ENCODE results near the gene EPHB1. TPM values are rescaled to one million over a fixed set of nuclear protein-coding genes. Genes with fewer than 3 reads are reported as not detected.

Gene EPHB1
- total and polyA plus RNA-seq, 2 of the 13 experiments (the other 11 are each of a cell fraction or from before 2014, with no cell fraction given) = 0.07 to 0.21 TPM

DNA sequence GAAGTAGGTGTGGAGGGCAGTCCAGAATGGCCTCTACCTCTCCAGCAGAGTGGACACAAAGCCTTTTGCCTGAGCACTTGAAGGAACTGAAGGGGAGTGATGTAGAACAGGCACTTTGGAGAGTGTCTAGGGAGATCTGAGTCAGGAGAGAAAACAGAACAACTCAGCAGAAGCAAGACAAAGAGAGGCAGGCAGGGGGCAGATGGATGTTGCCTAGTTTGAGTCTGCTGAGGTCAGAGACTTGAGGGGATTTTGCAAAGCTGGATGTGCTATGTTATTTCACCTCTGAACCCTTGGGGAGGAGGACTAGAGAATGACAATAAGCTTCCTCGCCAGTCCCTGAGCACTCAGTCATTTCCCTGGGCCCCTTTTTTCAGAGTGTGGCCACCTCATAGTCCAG is 366.4 kb downstream of the EPHB1 start:
- Histone ChIP-seq H3K4me1 (ENCODE audit: insufficient read depth, low read length) (no peaks in the 10 kb centered on the region), H3K4me3 (replicated peaks in 1 of 3; ENCODE audit: insufficient read depth in 1 of 3, low read depth in 2 of 3, low read length in 3 of 3) (no peak overlapping the region), H3K27ac (ENCODE audit: extremely low read length, insufficient read depth, low read length) (no peak overlapping the region), H3K9ac (ENCODE audit: insufficient read depth, low read depth, low read length) (no peak overlapping the region), H3K27me3 (ENCODE audit: control insufficient read depth in 1 of 2, insufficient read depth in 2 of 2, low read length in 2 of 2) (no peaks in the 10 kb centered on the region), H3K79me2 (ENCODE audit: insufficient read depth, low read length) (no peaks in the 10 kb centered on the region), H3K4me2 (ENCODE audit: low read depth, low read length) (no peak overlapping the region), H4K20me1 (ENCODE audit: insufficient read depth, low read length) (no peaks in the 10 kb centered on the region), H2AFZ (ENCODE audit: low read length) (no peak overlapping the region), H3K9me3 (ENCODE audit: low read length) (no peaks in the 10 kb centered on the region), H3K36me3 (replicated peaks in 1 of 2; ENCODE audit: control insufficient read depth in 1 of 2, insufficient read depth in 2 of 2, low read length in 2 of 2) (no peaks in the 10 kb centered on the region)
- DNase-seq (ENCODE audit: low spot score) (no peak), ATAC-seq (no peak), FAIRE-seq (no peak)
- ChIA-PET POLR2A (no interaction called here), CTCF (ENCODE audit: low intra/inter-chr PET ratio, low total read pairs) (no interaction called here)
- in situ Hi-C loops (cut with HindIII; ENCODE audit: extremely low pct_ligation_motif_present, low pct_unique_long_range_greater_than_20kb) = no loop called here
- BruUV-seq (replicated peaks) = no TSS peak
- WGBS (ENCODE audit: low lambda C conversion rate) = 0% methylated on average over 1 of the region's 1 CpG
- intact Hi-C loops (cut with micrococcal nuclease; ENCODE audit: unreplicated experiment) = no loop called here
- TF ChIP-seq MEF2D (CRISPR knock-in tag; IDR thresholded peaks at IDR 0.05) = no peak
- no peak for TF ChIP-seq FOXC1 (CRISPR knock-in tag; IDR thresholded peaks at IDR 0.05; ENCODE audit: borderline replicate concordance)
- TF ChIP-seq ZNF12 (CRISPR knock-in tag; IDR thresholded peaks at IDR 0.05) = no peak
- TF ChIP-seq SP4 (CRISPR knock-in tag; IDR thresholded peaks at IDR 0.05) = no peak
- no peak for TF ChIP-seq ERF (CRISPR knock-in tag; IDR thresholded peaks at IDR 0.05)
- no peak for TF ChIP-seq MED1 (CRISPR knock-in tag; IDR thresholded peaks at IDR 0.05)
- TF ChIP-seq, protein P1, sequence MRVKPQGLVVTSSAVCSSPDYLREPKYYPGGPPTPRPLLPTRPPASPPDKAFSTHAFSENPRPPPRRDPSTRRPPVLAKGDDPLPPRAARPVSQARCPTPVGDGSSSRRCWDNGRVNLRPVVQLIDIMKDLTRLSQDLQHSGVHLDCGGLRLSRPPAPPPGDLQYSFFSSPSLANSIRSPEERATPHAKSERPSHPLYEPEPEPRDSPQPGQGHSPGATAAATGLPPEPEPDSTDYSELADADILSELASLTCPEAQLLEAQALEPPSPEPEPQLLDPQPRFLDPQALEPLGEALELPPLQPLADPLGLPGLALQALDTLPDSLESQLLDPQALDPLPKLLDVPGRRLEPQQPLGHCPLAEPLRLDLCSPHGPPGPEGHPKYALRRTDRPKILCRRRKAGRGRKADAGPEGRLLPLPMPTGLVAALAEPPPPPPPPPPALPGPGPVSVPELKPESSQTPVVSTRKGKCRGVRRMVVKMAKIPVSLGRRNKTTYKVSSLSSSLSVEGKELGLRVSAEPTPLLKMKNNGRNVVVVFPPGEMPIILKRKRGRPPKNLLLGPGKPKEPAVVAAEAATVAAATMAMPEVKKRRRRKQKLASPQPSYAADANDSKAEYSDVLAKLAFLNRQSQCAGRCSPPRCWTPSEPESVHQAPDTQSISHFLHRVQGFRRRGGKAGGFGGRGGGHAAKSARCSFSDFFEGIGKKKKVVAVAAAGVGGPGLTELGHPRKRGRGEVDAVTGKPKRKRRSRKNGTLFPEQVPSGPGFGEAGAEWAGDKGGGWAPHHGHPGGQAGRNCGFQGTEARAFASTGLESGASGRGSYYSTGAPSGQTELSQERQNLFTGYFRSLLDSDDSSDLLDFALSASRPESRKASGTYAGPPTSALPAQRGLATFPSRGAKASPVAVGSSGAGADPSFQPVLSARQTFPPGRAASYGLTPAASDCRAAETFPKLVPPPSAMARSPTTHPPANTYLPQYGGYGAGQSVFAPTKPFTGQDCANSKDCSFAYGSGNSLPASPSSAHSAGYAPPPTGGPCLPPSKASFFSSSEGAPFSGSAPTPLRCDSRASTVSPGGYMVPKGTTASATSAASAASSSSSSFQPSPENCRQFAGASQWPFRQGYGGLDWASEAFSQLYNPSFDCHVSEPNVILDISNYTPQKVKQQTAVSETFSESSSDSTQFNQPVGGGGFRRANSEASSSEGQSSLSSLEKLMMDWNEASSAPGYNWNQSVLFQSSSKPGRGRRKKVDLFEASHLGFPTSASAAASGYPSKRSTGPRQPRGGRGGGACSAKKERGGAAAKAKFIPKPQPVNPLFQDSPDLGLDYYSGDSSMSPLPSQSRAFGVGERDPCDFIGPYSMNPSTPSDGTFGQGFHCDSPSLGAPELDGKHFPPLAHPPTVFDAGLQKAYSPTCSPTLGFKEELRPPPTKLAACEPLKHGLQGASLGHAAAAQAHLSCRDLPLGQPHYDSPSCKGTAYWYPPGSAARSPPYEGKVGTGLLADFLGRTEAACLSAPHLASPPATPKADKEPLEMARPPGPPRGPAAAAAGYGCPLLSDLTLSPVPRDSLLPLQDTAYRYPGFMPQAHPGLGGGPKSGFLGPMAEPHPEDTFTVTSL (CRISPR knock-in tag; IDR thresholded peaks at IDR 0.05; ENCODE audit: borderline replicate concordance) = no peak
- TF ChIP-seq, protein P2, sequence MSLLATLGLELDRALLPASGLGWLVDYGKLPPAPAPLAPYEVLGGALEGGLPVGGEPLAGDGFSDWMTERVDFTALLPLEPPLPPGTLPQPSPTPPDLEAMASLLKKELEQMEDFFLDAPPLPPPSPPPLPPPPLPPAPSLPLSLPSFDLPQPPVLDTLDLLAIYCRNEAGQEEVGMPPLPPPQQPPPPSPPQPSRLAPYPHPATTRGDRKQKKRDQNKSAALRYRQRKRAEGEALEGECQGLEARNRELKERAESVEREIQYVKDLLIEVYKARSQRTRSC (CRISPR knock-in tag; IDR thresholded peaks at IDR 0.05; ENCODE audit: low read depth) = no peak
- TF ChIP-seq, protein P3, sequence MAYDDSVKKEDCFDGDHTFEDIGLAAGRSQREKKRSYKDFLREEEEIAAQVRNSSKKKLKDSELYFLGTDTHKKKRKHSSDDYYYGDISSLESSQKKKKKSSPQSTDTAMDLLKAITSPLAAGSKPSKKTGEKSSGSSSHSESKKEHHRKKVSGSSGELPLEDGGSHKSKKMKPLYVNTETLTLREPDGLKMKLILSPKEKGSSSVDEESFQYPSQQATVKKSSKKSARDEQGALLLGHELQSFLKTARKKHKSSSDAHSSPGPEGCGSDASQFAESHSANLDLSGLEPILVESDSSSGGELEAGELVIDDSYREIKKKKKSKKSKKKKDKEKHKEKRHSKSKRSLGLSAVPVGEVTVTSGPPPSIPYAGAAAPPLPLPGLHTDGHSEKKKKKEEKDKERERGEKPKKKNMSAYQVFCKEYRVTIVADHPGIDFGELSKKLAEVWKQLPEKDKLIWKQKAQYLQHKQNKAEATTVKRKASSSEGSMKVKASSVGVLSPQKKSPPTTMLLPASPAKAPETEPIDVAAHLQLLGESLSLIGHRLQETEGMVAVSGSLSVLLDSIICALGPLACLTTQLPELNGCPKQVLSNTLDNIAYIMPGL (CRISPR knock-in tag; IDR thresholded peaks at IDR 0.05; ENCODE audit: borderline replicate concordance in 1 of 2, low read depth in 1 of 2) = no peak
- no peak for TF ChIP-seq HDAC2 (CRISPR knock-in tag; IDR thresholded peaks at IDR 0.05)
- TF ChIP-seq SUZ12 (IDR thresholded peaks at IDR 0.05; ENCODE audit: low read depth, low read length) = no peak
- TF ChIP-seq NCOA2 (CRISPR knock-in tag; IDR thresholded peaks at IDR 0.05) = no peak
- no peak for TF ChIP-seq AGO1 (IDR thresholded peaks at IDR 0.05; ENCODE audit: low read depth, low read length, poor library complexity, severe bottlenecking)
- TF ChIP-seq CENPT (CRISPR knock-in tag; IDR thresholded peaks at IDR 0.05; ENCODE audit: low read depth) = no peak
- no peak for TF ChIP-seq ZNF234 (CRISPR knock-in tag; conservative IDR thresholded peaks at IDR 0.05)
- no peak for TF ChIP-seq MED13 (CRISPR knock-in tag; IDR thresholded peaks at IDR 0.05)
- TF ChIP-seq, protein P4, sequence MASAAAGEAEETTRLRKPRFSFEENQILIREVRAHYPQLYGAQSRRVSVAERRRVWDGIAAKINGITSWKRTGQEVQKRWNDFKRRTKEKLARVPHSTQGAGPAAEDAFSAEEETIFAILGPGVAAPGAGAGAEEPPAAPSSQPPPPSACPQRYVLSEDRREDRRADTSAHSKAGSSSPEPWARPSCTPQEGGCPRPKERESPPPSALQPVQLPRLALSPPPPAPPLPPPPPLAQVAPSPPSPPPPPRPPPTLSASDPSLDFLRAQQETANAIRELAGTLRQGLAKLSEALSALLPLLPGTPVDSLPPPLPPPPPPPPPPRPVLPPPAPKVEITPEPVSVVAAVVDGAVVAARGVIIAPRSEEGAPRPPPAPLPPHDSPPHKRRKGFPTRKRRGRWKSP (CRISPR knock-in tag; IDR thresholded peaks at IDR 0.05) = no peak
- no peak for TF ChIP-seq KDM1A (CRISPR knock-in tag; IDR thresholded peaks at IDR 0.05)
